OCI-LY3 (cell line): ENCODE measurements around the gene OPRL1.

Experiments
- EZH2phosphoT487 ChIP-seq: fragments of 200-600 bp; shearing (Covaris generic); IDR thresholded peaks from 2 replicates; pipeline ENCODE4 v1.6.1; 2018; ENCODE audit warnings: antibody characterized with exemption, mixed run types, low read depth
- TF ChIP-seq, protein P1 (sequence below): fragments of 200-600, 300-600 bp; sonication (generic); IDR thresholded peaks from 2 replicates; pipeline ENCODE4 v1.5.1; 2014; ENCODE audit warnings: antibody characterized with exemption, low read length, low read depth

DNA sequence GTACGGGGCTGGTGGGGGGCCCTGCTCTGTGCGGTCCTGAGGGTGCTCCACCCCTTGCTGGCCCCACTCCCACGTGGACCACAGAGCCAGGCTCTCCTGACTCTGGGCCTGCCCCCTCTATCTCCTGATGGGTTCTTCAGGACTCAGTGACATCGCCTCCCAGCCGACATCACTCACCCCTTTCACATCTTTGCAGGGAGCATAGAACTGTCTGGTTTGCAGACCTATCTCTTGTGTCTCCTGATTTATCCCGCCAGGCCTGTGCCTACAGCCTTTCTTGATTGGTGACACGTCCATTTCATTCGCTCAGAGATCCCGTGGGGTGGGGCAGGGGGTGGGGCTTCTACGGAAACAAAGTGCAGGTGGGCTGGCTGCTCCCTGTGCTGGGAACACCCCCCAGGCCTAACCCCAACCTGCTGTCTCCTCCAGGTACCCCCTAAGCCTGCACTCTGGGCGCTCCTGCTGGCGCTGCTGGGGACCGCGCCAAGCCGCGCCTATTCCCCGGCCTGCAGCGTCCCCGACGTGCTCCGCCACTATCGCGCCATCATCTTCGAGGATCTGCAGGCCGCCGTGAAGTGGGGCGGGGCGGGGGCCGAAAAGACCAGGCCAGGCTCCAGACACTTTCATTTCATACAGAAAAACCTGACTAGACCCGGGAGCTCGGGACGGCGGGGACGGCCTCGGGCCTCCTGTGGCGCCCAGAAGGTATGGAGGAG, 42.2 kb upstream of the OPRL1 start:
- TF ChIP-seq, protein P1, sequence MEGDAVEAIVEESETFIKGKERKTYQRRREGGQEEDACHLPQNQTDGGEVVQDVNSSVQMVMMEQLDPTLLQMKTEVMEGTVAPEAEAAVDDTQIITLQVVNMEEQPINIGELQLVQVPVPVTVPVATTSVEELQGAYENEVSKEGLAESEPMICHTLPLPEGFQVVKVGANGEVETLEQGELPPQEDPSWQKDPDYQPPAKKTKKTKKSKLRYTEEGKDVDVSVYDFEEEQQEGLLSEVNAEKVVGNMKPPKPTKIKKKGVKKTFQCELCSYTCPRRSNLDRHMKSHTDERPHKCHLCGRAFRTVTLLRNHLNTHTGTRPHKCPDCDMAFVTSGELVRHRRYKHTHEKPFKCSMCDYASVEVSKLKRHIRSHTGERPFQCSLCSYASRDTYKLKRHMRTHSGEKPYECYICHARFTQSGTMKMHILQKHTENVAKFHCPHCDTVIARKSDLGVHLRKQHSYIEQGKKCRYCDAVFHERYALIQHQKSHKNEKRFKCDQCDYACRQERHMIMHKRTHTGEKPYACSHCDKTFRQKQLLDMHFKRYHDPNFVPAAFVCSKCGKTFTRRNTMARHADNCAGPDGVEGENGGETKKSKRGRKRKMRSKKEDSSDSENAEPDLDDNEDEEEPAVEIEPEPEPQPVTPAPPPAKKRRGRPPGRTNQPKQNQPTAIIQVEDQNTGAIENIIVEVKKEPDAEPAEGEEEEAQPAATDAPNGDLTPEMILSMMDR: no peak
- no peak for TF ChIP-seq EZH2phosphoT487
